H9 (cell line): ENCODE measurements around the gene TRAPPC14. TPM values are rescaled to one million over a fixed set of nuclear protein-coding genes. Genes with fewer than 3 reads are reported as not detected.

Source experiments
- DNase-seq: peaks from one replicate; pipeline ENCODE4 v3.0.0-alpha.2; 2017
- H2AFZ ChIP-seq: one replicate; pipeline ENCODE4 v1.6.1; 2013; ENCODE audit warnings: mild to moderate bottlenecking, low read length, control low read depth, moderate library complexity
- H2AK5ac ChIP-seq: 2 replicates; pipeline ENCODE4 v1.6.1; 2013; ENCODE audit warnings: low read length, control low read depth, mixed read lengths; ENCODE audit not compliant: insufficient read length
- H2BK120ac ChIP-seq: one replicate; pipeline ENCODE4 v1.6.1; 2013; ENCODE audit warnings: low read depth, mild to moderate bottlenecking, low read length, control low read depth, inconsistent platforms; ENCODE audit not compliant: poor library complexity, severe bottlenecking
- H2BK12ac ChIP-seq: 2 replicates; pipeline ENCODE4 v1.6.1; 2013; ENCODE audit warnings: low read length, control low read depth, mixed read lengths, low read depth; ENCODE audit not compliant: insufficient read length
- H2BK15ac ChIP-seq: 2 replicates; pipeline ENCODE4 v1.6.1; 2013; ENCODE audit warnings: low read depth, low read length, control low read depth
- H2BK20ac ChIP-seq: one replicate; pipeline ENCODE4 v1.6.1; 2013; ENCODE audit warnings: low read depth, mild to moderate bottlenecking, low read length, control low read depth, inconsistent platforms; ENCODE audit not compliant: poor library complexity, severe bottlenecking
- H2BK5ac ChIP-seq: 2 replicates; pipeline ENCODE4 v1.6.1; 2013; ENCODE audit warnings: low read length, control low read depth, mixed read lengths; ENCODE audit not compliant: insufficient read length
- H3K14ac ChIP-seq: 2 replicates; pipeline ENCODE4 v1.6.1; 2013; ENCODE audit warnings: low read length, control low read depth; ENCODE audit not compliant: insufficient read depth
- H3K18ac ChIP-seq: 2 replicates; pipeline ENCODE4 v1.6.1; 2013; ENCODE audit warnings: low read depth, mild to moderate bottlenecking, mixed read lengths, low read length, control low read depth; ENCODE audit not compliant: insufficient read length
- H3K23ac ChIP-seq: 2 replicates; pipeline ENCODE4 v1.6.1; 2013; ENCODE audit warnings: low read length, control low read depth, mixed read lengths, low read depth; ENCODE audit not compliant: insufficient read length
- H3K23me2 ChIP-seq: 2 replicates; pipeline ENCODE4 v1.6.1; 2013; ENCODE audit warnings: low read depth, mild to moderate bottlenecking, mixed read lengths, low read length, control low read depth; ENCODE audit not compliant: insufficient read length, poor library complexity, severe bottlenecking
- H3K27ac ChIP-seq: 2 replicates; pipeline ENCODE4 v1.5.1; 2013; ENCODE audit warnings: low read length, control low read depth, mixed read lengths, low read depth; ENCODE audit not compliant: insufficient read length
- H3K27me3 ChIP-seq: 2 replicates; pipeline ENCODE4 v1.6.1; 2013; ENCODE audit warnings: low read length, control low read depth, inconsistent platforms; ENCODE audit not compliant: insufficient read depth
- H3K4ac ChIP-seq: 2 replicates; pipeline ENCODE4 v1.6.1; 2013; ENCODE audit warnings: low read depth, mild to moderate bottlenecking, control low read depth, inconsistent platforms, low read length, moderate library complexity
- H3K4me1 ChIP-seq: 2 replicates; pipeline ENCODE4 v1.6.1; 2013; ENCODE audit warnings: low read length, control low read depth, inconsistent platforms; ENCODE audit not compliant: insufficient read depth
- H3K4me2 ChIP-seq: 2 replicates; pipeline ENCODE4 v1.6.1; 2013; ENCODE audit warnings: low read length, control low read depth, mixed read lengths; ENCODE audit not compliant: insufficient read length, insufficient read depth
- H3K56ac ChIP-seq: 2 replicates; pipeline ENCODE4 v1.6.1; 2013; ENCODE audit warnings: low read depth, mild to moderate bottlenecking, mixed read lengths, low read length, control low read depth; ENCODE audit not compliant: insufficient read length
- H3K79me1 ChIP-seq: 2 replicates; pipeline ENCODE4 v1.6.1; 2013; ENCODE audit warnings: low read depth, mild to moderate bottlenecking, moderate library complexity, low read length, control low read depth, inconsistent platforms; ENCODE audit not compliant: insufficient read depth, poor library complexity, severe bottlenecking
- H3K79me2 ChIP-seq: 2 replicates; pipeline ENCODE4 v1.6.1; 2013; ENCODE audit warnings: low read length, control low read depth, inconsistent platforms; ENCODE audit not compliant: insufficient read depth
- H3K9ac ChIP-seq: 2 replicates; pipeline ENCODE4 v1.6.1; 2013; ENCODE audit warnings: low read length, control low read depth, mixed read lengths; ENCODE audit not compliant: insufficient read length; ENCODE audit errors: extremely low read depth
- H3K9me3 ChIP-seq: one replicate; pipeline ENCODE4 v1.6.1; 2013; ENCODE audit warnings: low read depth, low read length, inconsistent platforms; ENCODE audit not compliant: control insufficient read depth
- H3T11ph ChIP-seq: one replicate; pipeline ENCODE4 v1.6.1; 2013; ENCODE audit warnings: mild to moderate bottlenecking, low read length, control low read depth, inconsistent platforms
- H4K20me1 ChIP-seq: one replicate; pipeline ENCODE4 v1.6.1; 2013; ENCODE audit not compliant: control insufficient read depth, insufficient read length, insufficient read depth
- H4K5ac ChIP-seq: 2 replicates; pipeline ENCODE4 v1.6.1; 2013; ENCODE audit warnings: low read depth, mild to moderate bottlenecking, mixed read lengths, low read length, control low read depth; ENCODE audit not compliant: insufficient read length
- H4K8ac ChIP-seq: replicated peaks from 2 replicates; pipeline ENCODE4 v1.6.1; 2013; ENCODE audit warnings: low read length, control low read depth, mixed read lengths, low read depth; ENCODE audit not compliant: insufficient read length
- H4K91ac ChIP-seq: 2 replicates; pipeline ENCODE4 v1.6.1; 2013; ENCODE audit warnings: low read depth, mild to moderate bottlenecking, moderate library complexity, mixed read lengths, low read length, control low read depth; ENCODE audit not compliant: insufficient read length
- H3K27ac Mint-ChIP-seq, 3 experiments: 2 replicates in 2 of 3; 3 replicates in 1 of 3; pipeline ENCODE4 v1.8.0; 2020 to 2021; ENCODE audit warnings: mixed read lengths in 3 of 3, mild to moderate bottlenecking in 1 of 3, moderate library complexity in 1 of 3
- H3K27me3 Mint-ChIP-seq: 2 replicates; pipeline ENCODE4 v1.8.0; 2021; ENCODE audit warnings: low read depth, mild to moderate bottlenecking, moderate library complexity, mixed read lengths
- H3K36me3 Mint-ChIP-seq, 3 experiments: 2 replicates in 2 of 3; 3 replicates in 1 of 3; pipeline ENCODE4 v1.8.0; 2020 to 2021; ENCODE audit warnings: low read depth in 3 of 3, mixed read lengths in 3 of 3; ENCODE audit not compliant: insufficient read depth in 1 of 3
- H3K4me1 Mint-ChIP-seq, 2 experiments: 2 replicates each; pipeline ENCODE4 v1.8.0; 2020; ENCODE audit warnings: mixed read lengths in 2 of 2
- H3K4me3 Mint-ChIP-seq, 2 experiments: 2 replicates in 1 of 2; 3 replicates in 1 of 2; pipeline ENCODE4 v1.8.0; 2020 to 2021; ENCODE audit warnings: mild to moderate bottlenecking in 2 of 2, mixed read lengths in 2 of 2, moderate library complexity in 1 of 2
- H3K9me3 Mint-ChIP-seq, 2 experiments: 2 replicates in 1 of 2; 3 replicates in 1 of 2; pipeline ENCODE4 v1.8.0; 2020; ENCODE audit warnings: mild to moderate bottlenecking in 2 of 2, mixed read lengths in 2 of 2, moderate library complexity in 1 of 2
- CTCF ChIP-seq: fragments of 200-600 bp; sonication (generic); conservative IDR thresholded peaks from 3 replicates; pipeline ENCODE4 v1.8.0; 2021; ENCODE audit warnings: antibody characterized with exemption, mild to moderate bottlenecking
- WGBS: extraction: QIAGEN DNeasy Blood & Tissue Kit; methylation state at CpG from one replicate; pipeline ENCODE4 v1.1.7; 2013; ENCODE audit warnings: missing lambda C conversion rate, low lambda C conversion rate, mixed read lengths; ENCODE audit not compliant: insufficient read length; ENCODE audit errors: extremely low coverage; 5-methylcytosine and 5-hydroxymethylcytosine counted together
- total RNA-seq: library from RNA; stranded (reverse); gene quantifications from 2 replicates; pipeline ENCODE4 v1.2.1, GENCODE V29; 2021

TRAPPC14 gene
- total RNA-seq, 1 experiment from 2014 or later = 32.8 TPM

DNA sequence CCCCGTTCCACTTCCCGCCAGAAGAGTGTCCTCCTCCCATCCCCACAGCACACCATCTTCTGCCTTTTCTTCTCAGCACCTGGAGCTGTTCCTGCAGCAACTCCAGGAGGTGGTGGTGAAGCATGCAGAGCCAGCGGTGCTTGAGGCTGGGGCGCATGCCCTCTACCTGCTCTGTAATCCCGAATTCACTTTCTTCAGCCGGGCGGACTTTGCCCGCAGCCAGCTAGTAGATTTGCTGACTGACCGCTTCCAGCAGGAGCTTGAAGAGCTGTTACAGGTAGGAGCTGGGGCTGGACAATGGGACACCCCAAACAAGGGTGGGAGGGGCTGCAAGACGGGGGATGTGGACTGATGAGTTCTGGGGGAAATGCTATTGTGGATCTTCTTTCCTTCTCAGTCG, 42.2 kb upstream of the TRAPPC14 start:
- Histone ChIP-seq H2BK5ac (no peak overlapping the region), H2AK5ac (no peak overlapping the region), H3K23me2 (no peaks in the 10 kb centered on the region), H4K8ac (no peak overlapping the region), H3K23ac (no peak overlapping the region), H3K9me3 (no peaks in the 10 kb centered on the region), H3K4ac (no peak overlapping the region), H4K5ac (no peak overlapping the region), H3K79me2 (no peaks in the 10 kb centered on the region), H3K56ac (no peak overlapping the region), H2AFZ (no peak overlapping the region), H2BK15ac (no peak overlapping the region), H3K27me3 (no peaks in the 10 kb centered on the region; the same call in 1 of the 2 replicates), H4K20me1 (no peaks in the 10 kb centered on the region), H3K18ac (no peak overlapping the region), H3K14ac (no peak overlapping the region), H2BK20ac (no peak overlapping the region), H3K9ac (no peak overlapping the region), H3K79me1 (no peaks in the 10 kb centered on the region), H2BK12ac (no peak overlapping the region), H3K27ac (no peak overlapping the region), H4K91ac (no peak overlapping the region), H2BK120ac (no peak overlapping the region), H3T11ph (no peak overlapping the region), H3K4me1 (no peaks in the 10 kb centered on the region; the same call in 1 of the 2 replicates), H3K4me2 (no peak overlapping the region)
- H3K36me3 Mint-ChIP-seq = no peaks in the 10 kb centered on the region
- peaks cover 54% of the 10 kb centered on the region for H3K27me3 Mint-ChIP-seq
- no peak overlapping the region for H3K27ac Mint-ChIP-seq
- peaks cover 25 to 28% of the 10 kb centered on the region in 2 experiments for H3K4me1 Mint-ChIP-seq
- DNase-seq = no peak
- H3K9me3 Mint-ChIP-seq = no peaks in the 10 kb centered on the region
- no peak for TF ChIP-seq CTCF
- WGBS = no CpG with 5 or more reads among the region's 11 CpGs
- H3K4me3 Mint-ChIP-seq = 0 out of 5 replicates have a peak overlapping the region, but pooled peaks of 1 of the 2 experiments have one; percentile 39
